ENCODE measurements around the gene EDA.
"Not testable (repeated sequence)": the region's sequence is repeated elsewhere in the genome, so short reads cannot be mapped to it uniquely, and the experiment has no call there.

The EDA gene

GRCh38 chrX:69741721-69742120, 125.8 kb downstream of the EDA start:
- no peak for DNase-seq (ENCODE audit: low read depth in 1 of 2, low spot score in 1 of 2)

DNA sequence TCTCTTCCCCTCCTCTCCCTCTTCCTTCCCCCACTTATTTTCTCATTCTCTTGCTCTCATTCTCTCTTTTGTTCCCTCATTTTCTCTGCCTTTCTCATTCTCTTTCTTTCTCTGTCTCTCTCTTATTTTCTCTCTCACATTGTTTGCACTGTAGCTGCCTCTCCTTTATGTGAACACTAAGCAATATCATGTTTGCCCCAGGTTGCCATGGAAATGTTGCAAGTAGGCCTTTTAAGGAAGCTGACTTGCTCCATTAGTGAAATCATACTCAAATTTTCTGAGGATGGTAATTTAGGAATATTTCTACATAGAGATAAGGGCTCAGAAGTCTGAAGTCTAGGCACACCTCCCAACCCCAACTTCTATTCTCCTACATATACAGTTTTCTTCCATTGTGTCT, 130.1 kb downstream of the EDA start:
- DNase-seq (ENCODE audit: low read depth in 1 of 2, low spot score in 1 of 2) = no peak

GRCh38 chrX:69748055-69748454, 132.1 kb downstream of the EDA start:
- no peak for DNase-seq (ENCODE audit: low read depth in 1 of 2, low spot score in 1 of 2)

DNA sequence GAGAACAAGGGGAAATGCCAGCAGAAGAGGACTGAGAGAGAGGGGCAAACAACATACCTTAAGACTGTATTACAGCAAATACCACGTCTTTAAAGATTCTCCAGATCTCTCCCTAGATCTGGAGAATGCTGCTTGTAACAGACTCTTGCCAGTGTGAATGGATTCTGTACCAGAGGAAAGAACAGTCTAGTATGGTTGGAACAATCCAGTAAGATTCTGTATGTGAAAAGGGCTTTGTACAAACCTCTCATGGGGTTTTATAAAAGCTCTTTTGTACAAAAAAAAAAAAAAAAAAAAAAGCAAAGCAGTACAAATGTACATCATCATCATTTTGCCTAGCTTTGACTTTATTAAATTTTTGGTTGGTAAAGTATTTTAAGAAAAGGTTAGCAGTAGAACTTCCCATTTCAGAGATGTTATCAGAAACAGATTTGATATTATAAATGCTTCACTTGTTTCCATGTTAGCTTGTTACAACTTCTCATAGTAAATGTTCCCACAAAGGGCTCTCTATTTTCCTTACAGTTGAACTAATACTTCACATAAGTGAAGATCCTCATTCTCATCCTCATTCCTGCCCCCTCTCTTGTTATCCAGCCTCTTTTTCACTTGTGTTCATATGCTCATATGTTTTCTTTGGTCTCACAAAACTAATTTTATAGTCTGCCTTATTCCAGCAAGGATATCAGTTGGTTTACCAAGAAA, 144.2 kb downstream of the EDA start:
- no peak for DNase-seq (ENCODE audit: low read depth in 1 of 2, low spot score in 1 of 2)

DNA sequence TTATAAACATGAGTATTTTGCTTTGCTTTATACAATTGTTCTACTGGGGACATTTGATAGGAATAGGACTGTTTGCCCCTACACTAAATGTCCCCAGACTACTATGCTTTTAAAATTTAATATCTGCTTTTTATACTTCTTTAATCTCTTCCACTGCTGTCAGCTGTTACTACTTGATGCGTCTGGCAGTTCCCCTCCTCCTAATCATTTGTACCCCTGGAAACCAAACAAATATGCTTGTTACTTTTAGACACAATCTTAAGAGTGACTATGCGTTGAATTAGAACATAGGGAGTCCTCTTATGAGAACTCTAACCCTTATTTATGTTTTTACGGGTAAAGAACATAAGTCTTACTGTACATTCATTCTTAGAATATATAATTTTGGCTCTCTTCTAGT, 145.7 kb downstream of the EDA start:
- no peak for DNase-seq (ENCODE audit: low read depth in 1 of 2, low spot score in 1 of 2)

DNA sequence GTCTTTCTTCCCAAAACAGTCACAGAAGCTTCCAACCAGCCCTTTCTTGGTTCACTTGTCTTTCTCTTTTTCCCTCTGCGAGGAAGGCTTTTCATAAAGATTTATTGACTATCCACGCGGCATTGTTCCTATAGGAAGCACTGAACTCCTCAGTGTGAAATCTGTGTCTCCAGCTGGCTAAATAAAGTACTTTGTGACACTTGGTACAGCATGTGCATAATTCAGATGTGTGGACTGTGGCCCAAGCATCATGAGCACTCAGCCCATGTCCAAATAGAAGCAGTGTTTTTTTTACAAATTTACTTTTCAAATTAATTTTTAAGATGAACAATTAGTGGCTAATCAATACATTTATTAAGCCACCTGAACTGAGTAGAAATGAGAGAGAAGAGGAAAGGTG, 146.4 kb downstream of the EDA start:
- no peak for DNase-seq (ENCODE audit: low read depth in 1 of 2, low spot score in 1 of 2)

DNA sequence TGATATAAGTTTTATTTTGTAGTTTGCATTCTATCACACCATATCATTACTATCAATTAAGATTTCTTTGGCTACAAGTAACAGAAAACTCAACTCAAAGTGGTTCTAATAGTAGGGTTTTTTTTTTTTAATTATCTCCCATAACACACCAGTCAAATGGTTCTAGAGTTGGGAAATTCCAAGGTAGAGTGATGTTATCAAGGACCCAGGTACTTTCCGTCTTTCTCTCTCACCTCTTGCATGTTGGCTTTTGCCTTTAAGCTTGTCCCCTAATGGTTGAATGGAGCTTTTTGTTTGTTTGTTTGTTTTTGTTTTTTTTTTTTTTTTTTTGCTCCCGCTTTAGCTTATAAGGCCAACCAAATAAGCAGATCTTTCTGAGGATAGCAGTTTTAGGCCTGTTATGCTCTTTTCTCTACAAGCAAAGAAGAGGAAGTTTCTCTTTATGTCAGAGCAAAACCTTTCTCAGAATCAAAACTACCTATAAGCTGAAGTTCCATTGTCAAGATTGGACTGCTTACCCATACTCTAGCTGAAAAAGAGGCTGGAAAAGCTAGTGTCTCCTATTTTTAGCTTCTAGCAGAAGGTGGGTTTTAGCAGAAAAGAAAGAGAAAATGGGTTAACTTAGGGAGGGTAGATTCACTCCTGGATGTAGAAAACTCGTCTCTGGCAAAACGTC, 177.5 kb downstream of the EDA start:
- no peak for DNase-seq (ENCODE audit: low read depth in 1 of 2, low spot score in 1 of 2)

DNA sequence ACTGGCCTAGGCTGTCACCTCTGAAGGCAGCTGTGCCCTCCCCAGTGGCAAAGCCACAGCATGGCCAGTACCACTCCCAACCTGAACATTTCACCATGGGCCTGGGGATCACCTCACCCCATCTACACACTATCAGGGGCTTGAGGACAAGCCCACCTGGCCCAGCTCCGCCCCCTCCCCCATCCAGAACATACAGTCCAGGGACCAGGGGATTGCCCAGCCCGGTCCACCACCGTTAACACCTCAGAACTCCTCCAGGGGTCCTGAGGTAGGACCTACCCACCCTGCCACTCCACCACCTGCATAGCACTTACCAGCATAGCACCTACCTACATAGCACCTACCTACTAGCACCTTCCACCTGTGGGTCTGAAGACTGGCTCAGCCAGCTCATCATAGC, 179.8 kb downstream of the EDA start:
- no peak for DNase-seq (ENCODE audit: low read depth in 1 of 2, low spot score in 1 of 2)

DNA sequence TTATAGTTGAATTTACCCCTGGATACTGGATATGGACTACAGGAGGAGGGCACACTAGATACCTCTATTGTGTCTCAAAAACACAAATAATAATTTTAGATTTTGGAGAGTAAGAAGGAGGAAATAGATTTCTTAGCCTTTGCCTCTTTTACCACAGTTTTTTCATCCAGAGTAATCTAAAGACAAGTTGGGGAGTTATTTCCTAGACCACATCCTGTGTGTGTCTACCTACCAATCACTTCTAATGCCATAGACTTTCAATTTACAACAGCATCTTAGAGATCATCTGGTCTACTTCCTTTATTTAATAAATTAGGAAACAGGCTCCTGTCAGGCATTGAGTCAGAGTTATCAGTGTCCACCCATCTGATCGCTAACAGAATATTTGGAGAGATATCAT, 191.5 kb downstream of the EDA start:
- no peak for DNase-seq (ENCODE audit: low read depth in 1 of 2, low spot score in 1 of 2)

GRCh38 chrX:69808375-69808774, 192.5 kb downstream of the EDA start:
- no peak for DNase-seq (ENCODE audit: low read depth in 1 of 2, low spot score in 1 of 2)

- DNase-seq (ENCODE audit: low read depth in 1 of 2, low spot score in 1 of 2) = no peak
These were observed 197.8 kb downstream of the EDA start for GRCh38 chrX:69813677-69814076.

- DNase-seq (ENCODE audit: low read depth in 1 of 2, low spot score in 1 of 2) = no peak
These were observed 199.2 kb downstream of the EDA start for GRCh38 chrX:69815063-69815462.

DNA sequence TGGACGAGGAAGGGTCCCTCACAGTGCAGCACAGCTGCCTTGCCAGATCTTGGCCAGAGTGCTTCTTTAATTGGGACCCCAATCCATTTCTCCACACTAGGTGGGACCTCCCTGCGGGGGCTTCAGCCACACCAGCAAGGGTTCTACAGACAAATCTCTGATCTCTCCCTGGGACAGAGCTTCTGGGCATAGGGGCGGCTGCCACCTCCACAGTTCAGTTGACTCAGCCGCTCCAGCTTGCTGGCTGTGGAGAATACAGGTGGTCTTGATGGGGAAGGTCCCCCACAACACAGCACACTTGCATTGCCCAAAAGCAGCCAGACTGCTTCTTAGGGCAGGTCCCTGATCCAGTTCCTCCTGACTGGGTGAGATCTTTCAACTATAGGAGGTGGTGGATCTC, 199.6 kb downstream of the EDA start:
- DNase-seq (ENCODE audit: low read depth in 1 of 2, low spot score in 1 of 2) = no peak

DNA sequence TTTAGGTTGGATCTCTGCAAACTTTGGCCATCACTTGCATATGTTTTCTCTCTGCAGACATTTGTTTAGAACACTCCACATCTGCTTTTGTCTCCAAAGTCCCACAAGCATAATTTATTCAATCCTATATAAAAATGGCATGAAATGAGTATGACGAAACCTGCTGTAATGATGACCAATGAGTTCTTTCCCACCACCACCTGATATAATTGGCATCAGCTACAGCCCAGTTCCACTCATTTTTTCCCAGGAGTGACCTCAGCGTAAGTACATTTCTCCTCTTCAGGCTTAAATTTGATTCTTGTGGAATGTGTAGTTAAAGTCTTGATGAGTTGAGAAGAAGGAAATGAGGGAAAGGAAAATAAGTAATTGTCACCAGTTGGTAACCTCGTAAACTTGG, 228.7 kb downstream of the EDA start:
- DNase-seq (ENCODE audit: low read depth in 1 of 2, low spot score in 1 of 2) = no peak

- DNase-seq (ENCODE audit: low read depth in 1 of 2, low spot score in 1 of 2) = not testable (repeated sequence)
These were observed 244.1 kb downstream of the EDA start for GRCh38 chrX:69859999-69860398.

DNA sequence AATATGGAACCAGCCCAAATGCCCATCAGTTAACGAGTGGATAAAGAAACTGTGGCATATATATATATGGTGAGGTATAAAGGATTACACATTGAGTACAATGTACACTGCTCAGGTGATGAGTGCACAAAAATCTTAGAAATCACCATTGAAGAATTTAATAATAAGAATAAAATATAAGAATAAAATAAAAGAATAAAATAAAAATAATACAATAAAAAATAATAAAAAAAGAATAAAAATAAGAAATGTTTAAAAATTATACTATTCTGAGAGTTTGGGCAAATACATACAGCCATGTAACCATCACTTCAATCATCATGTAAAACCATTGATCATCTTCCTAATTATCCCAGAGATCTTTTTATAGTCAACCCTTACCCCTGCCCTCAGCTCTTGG, 260.3 kb downstream of the EDA start:
- DNase-seq (ENCODE audit: low read depth in 1 of 2, low spot score in 1 of 2) = no peak

DNA sequence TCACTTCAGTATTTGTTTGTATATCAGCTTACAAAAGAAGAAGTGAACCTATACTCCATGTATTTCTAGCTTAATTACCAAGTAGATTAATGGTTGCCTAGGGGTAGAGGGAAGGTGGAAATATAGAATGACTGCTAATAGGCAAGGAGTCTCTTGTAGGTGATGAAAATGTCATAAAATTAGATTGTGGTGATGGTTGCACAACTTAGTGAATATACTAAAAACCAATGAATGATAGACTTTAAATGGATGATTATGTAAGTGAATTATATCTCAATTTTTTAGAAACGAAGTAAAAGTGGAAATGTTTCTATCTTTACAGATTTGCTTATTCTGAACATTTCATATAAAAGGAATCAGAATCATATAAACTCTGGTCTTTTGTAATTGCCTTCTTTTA, 268.3 kb downstream of the EDA start:
- DNase-seq (ENCODE audit: low read depth in 1 of 2, low spot score in 1 of 2) = no peak

GRCh38 chrX:69896046-69896445, 280.1 kb downstream of the EDA start:
- DNase-seq (ENCODE audit: low read depth in 1 of 2, low spot score in 1 of 2) = no peak

- no peak for DNase-seq (ENCODE audit: low read depth in 1 of 2, low spot score in 1 of 2)
These were observed 284.6 kb downstream of the EDA start for GRCh38 chrX:69900491-69900890.

DNA sequence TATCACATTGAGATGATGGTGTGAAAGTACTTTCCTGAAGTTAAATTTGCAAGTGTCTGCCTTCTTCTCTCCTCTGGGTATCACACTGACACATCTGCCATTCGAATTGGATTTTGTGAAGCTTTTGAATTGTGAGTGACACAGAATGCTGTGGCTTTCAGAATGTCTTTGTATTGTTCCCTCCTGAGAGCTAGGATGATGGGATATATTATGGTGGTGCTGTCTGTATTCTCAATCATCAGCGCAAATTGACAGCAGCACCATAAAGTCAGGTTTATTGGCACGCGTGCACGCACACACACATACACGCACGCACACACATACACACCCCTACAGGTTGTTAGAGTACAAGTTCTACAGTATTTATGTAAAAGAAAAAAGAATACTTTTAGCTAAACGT, 290.5 kb downstream of the EDA start:
- no peak for DNase-seq (ENCODE audit: low read depth in 1 of 2, low spot score in 1 of 2)

GRCh38 chrX:69914781-69915180, 298.9 kb downstream of the EDA start:
- DNase-seq (ENCODE audit: low read depth in 1 of 2, low spot score in 1 of 2) = no peak

GRCh38 chrX:69919749-69920148, 303.8 kb downstream of the EDA start:
- no peak for DNase-seq (ENCODE audit: low read depth in 1 of 2, low spot score in 1 of 2)

GRCh38 chrX:69932323-69932722, 316.4 kb downstream of the EDA start:
- DNase-seq (ENCODE audit: low read depth in 1 of 2, low spot score in 1 of 2) = no peak

Measured in stimulated activated CD4-positive, alpha-beta T cell treated with anti-CD3 and anti-CD28 coated beads, Interleukin-15, amount 100 ng/mL, for 1 hour (primary cell).